Caco-2 (cell line): ENCODE data around the gene MPLKIP. TPM values are rescaled to one million over a fixed set of nuclear protein-coding genes. Genes with fewer than 3 reads are reported as not detected.

ENCODE experiments used
- BruUV-seq: library from RNA; stranded (reverse); fragments of 400-500 nt; replicated peaks from 2 replicates; lab custom pipeline; 2021; lab: Mats Ljungman, UMichigan
- CTCF ChIA-PET: fragments of 300-600 bp; sonication (Branson Sonifier 250); formaldehyde crosslinking; loops from one replicate; lab custom pipeline; 2022; ENCODE audit warnings: antibody characterized with exemption; lab: Charles Lee
- POLR2A ChIA-PET: fragments of 300-600 bp; sonication (Branson Sonifier 250); formaldehyde crosslinking; loops from one replicate; lab custom pipeline; 2022; ENCODE audit warnings: antibody characterized with exemption; lab: Charles Lee
- DNase-seq, 2 experiments: peaks; one replicate each; pipeline versions ENCODE4 v3.0.0 to v3.0.0-alpha.2; 2020 to 2022
- H3K27me3 ChIP-seq: replicated peaks from 2 replicates; pipeline ENCODE4 v1.6.0; 2011; ENCODE audit warnings: low read length; ENCODE audit not compliant: control insufficient read depth, insufficient read depth
- H3K36me3 ChIP-seq: 2 replicates; pipeline ENCODE4 v1.5.1; 2011; ENCODE audit warnings: low read length; ENCODE audit not compliant: control insufficient read depth, insufficient read depth
- H3K4me1 ChIP-seq: fragments of 250-450 bp; sonication (Bioruptor Pico); 2 replicates; pipeline ENCODE4 v1.5.1; 2020; ENCODE audit warnings: mild to moderate bottlenecking
- H3K4me3 ChIP-seq: 2 replicates; pipeline ENCODE4 v1.5.1; 2011; ENCODE audit warnings: low read depth, mild to moderate bottlenecking, control low read depth, low read length
- H3K9me3 ChIP-seq: fragments of 250-450 bp; sonication (Bioruptor Pico); 2 replicates; pipeline ENCODE4 v1.5.1; 2020; ENCODE audit warnings: mild to moderate bottlenecking, moderate library complexity
- H3K27ac Mint-ChIP-seq: one replicate; pipeline ENCODE4 v1.8.0; 2022; ENCODE audit warnings: mixed read lengths; ENCODE audit not compliant: unreplicated experiment
- H3K27me3 Mint-ChIP-seq: one replicate; pipeline ENCODE4 v1.8.0; 2022; ENCODE audit warnings: mixed read lengths; ENCODE audit not compliant: insufficient read depth, unreplicated experiment
- H3K36me3 Mint-ChIP-seq: one replicate; pipeline ENCODE4 v1.8.0; 2022; ENCODE audit warnings: mild to moderate bottlenecking, mixed read lengths; ENCODE audit not compliant: insufficient read depth, unreplicated experiment
- H3K4me1 Mint-ChIP-seq: one replicate; pipeline ENCODE4 v1.8.0; 2022; ENCODE audit warnings: low read depth, mixed read lengths; ENCODE audit not compliant: unreplicated experiment
- H3K4me3 Mint-ChIP-seq: one replicate; pipeline ENCODE4 v1.8.0; 2022; ENCODE audit warnings: mild to moderate bottlenecking, moderate library complexity, mixed read lengths; ENCODE audit not compliant: unreplicated experiment
- H3K9me3 Mint-ChIP-seq: one replicate; pipeline ENCODE4 v1.8.0; 2022; ENCODE audit warnings: mixed read lengths; ENCODE audit not compliant: unreplicated experiment
- intact Hi-C: fragments of 100-400 bp; cut with micrococcal nuclease; formaldehyde crosslinking; loops from one replicate; pipeline ENCODE4 v1.10.0; 2022; ENCODE audit not compliant: unreplicated experiment
- total RNA-seq: library from RNA; stranded (reverse); gene quantifications from 2 replicates; pipeline ENCODE4 v1.2.3, GENCODE V29; 2022
- TF ChIP-seq, protein P1 (sequence below), 2 experiments: fragments of 200-600 bp in 1 of 2; IDR thresholded peaks; 1 replicate in 1 of 2; 2 replicates in 1 of 2; pipeline versions ENCODE4 v1.5.1 to v1.8.0; 2011 to 2022; ENCODE audit warnings: antibody characterized with exemption in 1 of 2, control low read depth in 1 of 2, inconsistent platforms in 1 of 2, low read depth in 1 of 2, low read length in 1 of 2, mild to moderate bottlenecking in 1 of 2, moderate library complexity in 1 of 2; ENCODE audit not compliant: insufficient read depth in 1 of 2, severe bottlenecking in 1 of 2, unreplicated experiment in 1 of 2

The MPLKIP gene
- total RNA-seq, 1 experiment from 2014 or later: 34.0 TPM

- Mint-ChIP-seq H3K27ac (no peak overlapping the region), H3K27me3 (no peaks in the 10 kb centered on the region), H3K36me3 (no peaks in the 10 kb centered on the region), H3K4me3 (no peak overlapping the region), H3K4me1 (no peaks in the 10 kb centered on the region), H3K9me3 (no peaks in the 10 kb centered on the region)
- intact Hi-C loops: no loop called here
- no peak overlapping the region for H3K4me3 ChIP-seq
- CTCF ChIA-PET: no interaction called here
- H3K9me3 ChIP-seq: no peaks in the 10 kb centered on the region
- BruUV-seq: no TSS peak
- TF ChIP-seq, protein P1, sequence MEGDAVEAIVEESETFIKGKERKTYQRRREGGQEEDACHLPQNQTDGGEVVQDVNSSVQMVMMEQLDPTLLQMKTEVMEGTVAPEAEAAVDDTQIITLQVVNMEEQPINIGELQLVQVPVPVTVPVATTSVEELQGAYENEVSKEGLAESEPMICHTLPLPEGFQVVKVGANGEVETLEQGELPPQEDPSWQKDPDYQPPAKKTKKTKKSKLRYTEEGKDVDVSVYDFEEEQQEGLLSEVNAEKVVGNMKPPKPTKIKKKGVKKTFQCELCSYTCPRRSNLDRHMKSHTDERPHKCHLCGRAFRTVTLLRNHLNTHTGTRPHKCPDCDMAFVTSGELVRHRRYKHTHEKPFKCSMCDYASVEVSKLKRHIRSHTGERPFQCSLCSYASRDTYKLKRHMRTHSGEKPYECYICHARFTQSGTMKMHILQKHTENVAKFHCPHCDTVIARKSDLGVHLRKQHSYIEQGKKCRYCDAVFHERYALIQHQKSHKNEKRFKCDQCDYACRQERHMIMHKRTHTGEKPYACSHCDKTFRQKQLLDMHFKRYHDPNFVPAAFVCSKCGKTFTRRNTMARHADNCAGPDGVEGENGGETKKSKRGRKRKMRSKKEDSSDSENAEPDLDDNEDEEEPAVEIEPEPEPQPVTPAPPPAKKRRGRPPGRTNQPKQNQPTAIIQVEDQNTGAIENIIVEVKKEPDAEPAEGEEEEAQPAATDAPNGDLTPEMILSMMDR (IDR thresholded peaks at IDR 0.05; ENCODE audit: insufficient read depth in 1 of 2, low read depth in 1 of 2, low read length in 1 of 2, severe bottlenecking in 1 of 2, unreplicated experiment in 1 of 2): no peak
- DNase-seq: no peak
- no peaks in the 10 kb centered on the region; the same call in 1 of the 2 replicates for H3K4me1 ChIP-seq
- H3K27me3 ChIP-seq: no peaks in the 10 kb centered on the region
- POLR2A ChIA-PET: no interaction called here
- H3K36me3 ChIP-seq: no peaks in the 10 kb centered on the region
Measured at GRCh38 chr7:40138973-40139372, 4.6 kb upstream of the MPLKIP start.

DNA sequence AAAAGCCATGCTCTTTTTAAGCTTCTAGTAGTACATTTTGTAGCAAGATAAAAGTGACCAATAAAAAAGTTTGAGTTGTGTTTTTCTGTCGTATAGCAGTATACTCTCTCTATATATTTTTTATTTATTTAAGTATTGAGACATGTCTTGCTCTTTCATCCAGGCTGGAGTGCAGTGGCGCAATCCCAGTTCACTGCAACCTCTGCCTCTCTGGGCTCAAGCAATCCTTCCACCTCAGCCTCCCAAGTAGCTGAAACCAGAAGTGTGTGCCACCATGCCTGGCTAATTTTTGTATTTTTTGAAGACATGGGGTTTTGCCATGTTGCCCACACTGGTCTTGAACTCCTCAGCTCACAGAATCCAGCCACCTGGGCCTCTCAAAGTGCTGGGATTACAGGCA, 3.1 kb upstream of the MPLKIP start:
- H3K4me1 Mint-ChIP-seq: no peaks in the 10 kb centered on the region
- POLR2A ChIA-PET: no interaction called here
- no peaks in the 10 kb centered on the region for H3K9me3 Mint-ChIP-seq
- peak overlapping the region; percentile 29 for H3K4me3 Mint-ChIP-seq
- no peak overlapping the region for H3K4me3 ChIP-seq
- H3K9me3 ChIP-seq: no peaks in the 10 kb centered on the region
- no peaks in the 10 kb centered on the region for H3K27me3 ChIP-seq
- intact Hi-C loops: no loop called here
- H3K27ac Mint-ChIP-seq: no peak overlapping the region
- no peaks in the 10 kb centered on the region for H3K27me3 Mint-ChIP-seq
- no peaks in the 10 kb centered on the region for H3K36me3 Mint-ChIP-seq
- H3K4me1 ChIP-seq: peaks cover 8% of the 10 kb centered on the region
- no TSS peak for BruUV-seq
- DNase-seq: no peak
- CTCF ChIA-PET: no interaction called here
- TF ChIP-seq, protein P1 (IDR thresholded peaks at IDR 0.05; ENCODE audit: insufficient read depth in 1 of 2, low read depth in 1 of 2, low read length in 1 of 2, severe bottlenecking in 1 of 2, unreplicated experiment in 1 of 2): no peak
- H3K36me3 ChIP-seq: no peaks in the 10 kb centered on the region

GRCh38 chr7:40135317-40135610, 842 bp upstream of the MPLKIP start:
- Mint-ChIP-seq H3K4me1 (no peaks in the 10 kb centered on the region), H3K9me3 (no peaks in the 10 kb centered on the region), H3K4me3 (peak overlapping the region; percentile 92), H3K27ac (peak overlapping the region; percentile 92), H3K27me3 (no peaks in the 10 kb centered on the region), H3K36me3 (peaks cover 5% of the 10 kb centered on the region)
- TF ChIP-seq, protein P1 (IDR thresholded peaks at IDR 0.05; ENCODE audit: insufficient read depth in 1 of 2, low read depth in 1 of 2, low read length in 1 of 2, severe bottlenecking in 1 of 2, unreplicated experiment in 1 of 2): no peak
- no peaks in the 10 kb centered on the region for H3K36me3 ChIP-seq
- H3K4me3 ChIP-seq: peak overlapping the region; percentile 89
- CTCF ChIA-PET: interaction anchor here (0.6 to 0.7 kb wide), 2 partner anchors 8 to 82 kb away, joined by 3 read pairs; no protein-coding TSS in a partner anchor
- intact Hi-C loops: loop anchor here (1.0 to 2.0 kb wide), 2 partner anchors 186 to 239 kb away; no protein-coding TSS in a partner anchor
- POLR2A ChIA-PET: no interaction called here
- H3K9me3 ChIP-seq: no peaks in the 10 kb centered on the region
- no peaks in the 10 kb centered on the region for H3K27me3 ChIP-seq
- H3K4me1 ChIP-seq: peaks cover 9% of the 10 kb centered on the region
- no peak for DNase-seq
- no TSS peak for BruUV-seq
